ENCODE results near the gene SHISA7.
"Not testable (repeated sequence)": the region's sequence is repeated elsewhere in the genome, so short reads cannot be mapped to it uniquely, and the experiment has no call there.

The SHISA7 gene

DNA sequence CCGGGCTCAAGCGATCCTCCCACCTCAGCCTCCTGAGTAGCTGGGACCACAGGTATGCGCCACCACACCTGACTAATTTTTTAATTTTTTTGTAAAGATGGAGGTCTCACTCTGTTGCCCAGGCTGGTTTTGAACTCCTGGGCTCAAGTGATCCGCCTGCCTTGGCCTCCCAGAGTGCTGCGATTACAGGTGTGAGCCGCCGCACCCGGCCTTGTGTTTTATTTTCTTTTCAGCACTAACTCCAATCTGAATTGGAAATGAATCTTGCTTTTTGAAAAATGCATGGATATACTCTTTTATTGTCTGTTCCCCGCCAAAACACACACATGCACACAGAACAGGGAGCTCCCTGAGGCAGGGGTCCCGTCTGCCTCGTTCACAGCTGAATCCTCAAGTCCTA, 19.6 kb upstream of the SHISA7 start:
- DNase-seq, result no peak

- peak; percentile 22 for DNase-seq
Observed at GRCh38 chr19:55461974-55462626, 19.0 kb upstream of the SHISA7 start.

DNA sequence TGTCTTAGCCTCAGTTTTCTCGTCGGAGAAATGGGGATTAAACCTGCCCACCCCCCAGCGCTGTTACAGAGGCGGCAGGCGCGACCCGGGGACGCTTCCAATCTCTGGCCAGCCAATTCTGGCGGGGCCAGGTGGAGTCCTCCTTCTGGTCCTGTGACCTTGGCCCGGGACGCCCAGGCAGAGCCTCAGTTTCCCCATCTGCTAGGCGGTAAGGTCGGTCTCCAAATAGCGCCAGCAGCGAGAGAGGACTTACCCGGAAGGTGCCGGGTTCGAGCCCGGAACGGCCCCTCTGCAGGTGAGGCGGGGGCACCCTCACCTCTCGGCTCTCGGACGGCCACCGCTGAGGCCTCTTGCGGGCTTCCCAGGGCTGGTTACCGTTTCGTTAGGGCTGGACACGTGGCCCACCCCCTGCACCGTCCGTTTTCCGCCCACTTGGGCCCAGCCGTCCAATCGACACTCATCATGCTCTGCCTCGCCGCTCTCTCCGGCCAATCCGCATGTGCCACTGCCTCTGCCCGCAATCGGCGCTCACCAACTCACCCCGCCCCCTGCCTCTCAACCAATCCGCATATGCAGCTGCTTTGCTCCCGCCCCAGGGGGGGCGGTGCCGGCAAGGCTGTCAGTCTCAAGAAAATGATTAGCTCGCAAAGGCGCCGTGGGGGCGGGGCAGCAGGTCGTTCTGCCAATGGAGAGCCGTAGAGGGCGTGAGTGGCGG, 18.3 kb upstream of the SHISA7 start, which contains the start of gene ISOC2:
Gene ISOC2 (minus strand): TSS at position 384 of the 715 bp plus-strand sequence. CDS start 5,156 bp downstream, outside the sequence.
- peak; percentile 97 for DNase-seq

- peak; percentile 65 for DNase-seq
Observed at GRCh38 chr19:55460670-55461258, 17.7 kb upstream of the SHISA7 start.

DNA sequence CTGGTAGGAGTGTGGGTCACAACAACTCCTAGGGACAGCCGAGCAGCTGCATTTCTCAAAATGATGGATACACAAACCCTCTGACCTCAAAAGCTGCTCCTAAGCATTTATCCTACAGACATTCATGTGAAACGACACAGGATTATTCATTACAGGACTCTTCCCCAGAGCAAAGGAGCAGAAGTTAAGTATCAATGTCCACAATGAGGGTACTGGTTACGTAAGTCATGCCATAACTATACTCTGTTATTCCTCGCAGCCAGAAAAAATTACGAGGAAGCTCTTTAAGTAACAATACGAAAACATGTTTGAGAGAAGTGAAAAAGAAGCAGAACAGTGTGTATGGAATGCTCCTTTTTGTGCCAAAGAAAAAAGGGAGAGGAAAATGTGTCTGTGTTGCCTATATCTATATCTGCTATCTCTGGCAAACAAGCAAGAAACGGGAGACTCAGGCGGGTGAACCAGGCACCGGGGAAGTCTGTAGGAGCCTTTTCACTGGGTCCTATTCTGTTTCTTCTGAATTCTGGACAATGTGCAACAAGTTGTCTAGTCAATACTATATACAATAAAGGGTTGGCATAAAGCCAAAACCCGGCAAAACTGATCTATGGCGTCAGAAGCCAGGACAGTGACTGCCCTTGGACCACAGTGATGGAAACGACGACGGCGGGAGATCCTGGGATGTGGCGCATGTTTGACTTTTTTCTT, 17.0 kb upstream of the SHISA7 start:
- peak; percentile 13 for DNase-seq

DNA sequence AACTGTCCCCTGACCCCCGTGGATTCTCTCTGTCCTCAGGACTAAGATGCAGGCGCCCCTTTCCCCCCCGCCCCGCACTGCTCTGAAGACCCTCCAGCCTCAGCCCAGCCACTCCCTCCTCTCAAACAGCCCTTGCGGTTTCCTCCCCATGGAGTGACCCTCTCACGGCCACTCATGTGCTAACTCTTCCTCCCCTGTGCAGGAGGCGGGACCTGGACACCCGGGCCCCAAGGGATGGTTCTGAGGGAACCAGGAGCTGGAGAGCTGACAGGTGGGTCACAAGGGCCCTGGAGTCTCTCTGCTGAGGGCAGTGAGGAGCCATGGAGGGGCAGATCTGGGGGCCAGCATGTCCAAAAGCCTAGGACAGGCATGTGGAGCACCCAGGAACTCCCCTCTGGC, 16.4 kb upstream of the SHISA7 start:
- DNase-seq, result no peak

GRCh38 chr19:55457683-55458457, 14.8 kb upstream of the SHISA7 start:
- DNase-seq, result no peak

DNA sequence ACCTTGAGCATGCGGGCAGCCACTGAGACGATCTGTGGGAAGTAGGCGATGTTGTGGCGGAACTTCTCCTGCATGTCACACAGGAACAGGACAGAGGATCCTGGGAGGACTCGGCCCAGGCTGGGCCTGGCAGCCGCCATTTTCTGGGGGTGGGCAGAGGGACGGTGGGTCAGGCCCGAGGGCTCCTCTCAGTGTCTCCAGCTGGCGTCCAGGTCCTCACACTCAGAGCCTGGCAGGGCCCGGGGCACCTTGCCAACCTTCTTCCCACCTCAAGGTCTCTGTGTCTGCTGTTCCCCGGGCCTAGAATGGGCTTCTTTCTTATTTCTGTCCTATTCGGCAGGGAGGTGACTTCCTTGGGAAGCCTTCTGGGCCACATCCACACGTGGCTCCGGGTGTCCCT, 13.2 kb upstream of the SHISA7 start:
- DNase-seq, result no peak

DNA sequence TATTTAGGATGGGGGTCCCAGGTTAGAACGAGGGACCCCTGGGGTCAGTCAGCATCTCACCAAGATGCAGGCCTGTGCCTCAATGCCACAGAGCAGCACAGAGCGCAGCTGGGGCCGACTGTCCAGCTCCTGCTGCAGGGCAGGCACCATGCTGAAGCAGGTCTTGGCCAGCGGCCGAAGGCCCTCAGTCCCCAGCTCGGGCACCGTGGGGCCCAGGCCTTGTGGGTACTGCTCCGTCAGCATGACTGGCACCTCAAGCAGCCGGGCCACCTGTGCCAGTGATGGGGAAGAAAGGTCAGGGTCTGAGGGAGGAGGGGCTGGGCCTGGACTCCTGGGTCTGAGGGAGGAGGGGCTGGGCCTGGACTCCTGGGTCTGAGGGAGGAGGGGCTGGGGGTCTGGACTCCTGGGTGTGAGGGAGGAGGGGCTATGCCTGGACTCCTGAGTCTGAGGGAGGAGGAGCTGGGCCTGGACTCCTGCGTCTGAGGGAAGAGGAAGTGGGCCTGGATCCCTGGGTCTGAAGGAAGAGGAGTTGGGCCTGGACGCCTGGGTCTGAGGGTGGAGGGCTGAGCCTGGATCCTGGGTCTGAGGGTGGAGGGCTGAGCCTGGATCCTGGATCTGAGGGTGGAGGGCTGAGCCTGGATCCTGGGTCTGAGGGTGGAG, 12.6 kb upstream of the SHISA7 start:
- no peak for DNase-seq

- DNase-seq, result peak; percentile 15
Observed at GRCh38 chr19:55454787-55455243, 11.7 kb upstream of the SHISA7 start.

DNA sequence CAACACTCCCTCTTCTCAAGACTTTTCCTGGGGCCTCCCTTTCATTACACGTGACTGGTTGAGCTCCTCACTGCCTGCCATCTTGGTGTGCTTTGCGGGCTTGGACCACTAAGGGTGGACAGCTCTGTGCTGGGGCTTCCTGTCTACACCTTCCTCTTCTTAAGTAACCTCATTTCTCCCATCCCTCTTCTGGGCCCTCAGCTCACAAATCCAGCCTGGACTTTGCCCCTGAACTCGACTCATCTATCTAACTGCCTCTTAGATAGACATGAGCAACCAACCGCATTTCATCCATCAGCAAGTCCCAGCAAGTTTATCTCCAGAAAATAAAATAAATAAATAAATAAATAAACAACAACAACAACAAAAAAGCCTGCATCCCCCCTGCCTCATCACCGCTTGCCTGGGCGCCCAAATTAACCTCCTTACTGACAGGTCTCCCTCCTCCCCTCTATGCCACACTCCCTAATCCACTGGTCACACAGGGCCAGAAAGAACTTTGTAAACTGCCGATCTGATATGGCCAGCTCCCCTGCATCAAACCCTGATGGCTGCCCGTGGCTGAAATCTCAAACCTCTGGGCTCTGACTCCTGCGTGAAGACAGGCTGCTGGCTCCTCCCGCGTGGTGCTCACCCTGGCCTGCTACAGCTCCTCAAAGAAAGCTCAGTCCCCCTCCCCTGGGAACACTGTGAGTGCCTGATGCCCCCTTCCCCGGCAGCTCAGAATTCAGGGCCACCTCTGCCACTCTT, 10.6 kb upstream of the SHISA7 start:
- no peak for DNase-seq

GRCh38 chr19:55452749-55453346, 9.7 kb upstream of the SHISA7 start:
- no peak for DNase-seq

DNA sequence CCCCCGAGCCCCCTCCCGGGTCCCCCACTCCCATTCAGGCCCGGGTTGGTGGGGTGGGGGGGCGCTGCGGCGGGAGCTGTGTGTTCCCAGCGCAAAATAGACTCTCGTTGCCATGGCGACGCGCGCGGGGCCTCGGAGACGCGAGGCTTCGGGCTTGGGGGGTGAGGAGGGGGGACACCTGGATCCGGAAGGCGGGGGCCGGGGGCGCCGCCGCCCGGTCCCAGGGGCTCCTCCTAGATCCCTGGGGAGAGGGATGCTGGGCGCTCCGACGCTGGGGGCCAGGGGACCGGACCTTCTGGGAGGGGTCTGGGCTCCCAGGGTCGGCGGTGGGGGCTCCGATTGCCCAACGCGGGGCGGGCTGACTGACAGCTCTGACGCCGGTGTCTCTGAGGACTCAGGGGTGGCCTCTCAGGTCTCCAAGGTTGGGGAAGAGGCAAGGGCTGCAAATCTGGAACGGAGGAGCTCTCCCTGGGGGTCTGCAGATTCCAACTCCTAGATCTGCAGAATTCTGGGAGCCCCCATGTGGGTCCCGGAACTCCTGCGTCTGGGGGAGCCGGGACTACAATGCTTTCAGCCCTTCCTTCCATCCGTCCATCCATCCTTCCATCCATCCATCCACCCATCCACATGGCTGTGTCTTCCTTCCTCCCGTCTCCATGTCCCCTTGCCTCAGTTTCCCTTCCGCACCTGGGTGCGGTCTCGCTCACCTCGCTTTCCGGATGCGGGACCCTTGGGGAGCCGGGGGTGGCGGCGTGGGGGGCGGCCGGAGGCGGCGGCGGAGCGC, 9.1 kb upstream of the SHISA7 start:
- no peak for DNase-seq

- DNase-seq, result no peak
Observed at GRCh38 chr19:55451163-55451964, 8.3 kb upstream of the SHISA7 start.

DNA sequence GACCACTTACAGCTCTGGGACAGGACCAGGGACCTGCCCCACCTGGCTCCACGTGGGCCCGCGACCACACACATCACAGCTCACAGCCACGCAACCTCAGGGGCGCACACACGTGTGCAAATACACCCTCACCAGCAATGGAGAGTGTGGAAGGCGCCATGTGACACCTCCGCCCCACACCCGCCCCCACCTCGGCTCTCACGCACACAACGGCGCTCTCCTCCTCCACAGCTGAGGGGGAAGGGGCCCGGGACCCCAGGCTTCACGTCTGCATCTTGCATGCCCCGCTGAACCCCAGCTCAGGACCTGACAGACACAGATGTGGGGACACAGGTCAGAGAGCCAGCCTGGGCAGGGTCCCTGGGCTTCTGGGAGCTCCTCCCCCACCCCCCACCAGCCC, 6.4 kb upstream of the SHISA7 start:
- DNase-seq, result no peak

DNA sequence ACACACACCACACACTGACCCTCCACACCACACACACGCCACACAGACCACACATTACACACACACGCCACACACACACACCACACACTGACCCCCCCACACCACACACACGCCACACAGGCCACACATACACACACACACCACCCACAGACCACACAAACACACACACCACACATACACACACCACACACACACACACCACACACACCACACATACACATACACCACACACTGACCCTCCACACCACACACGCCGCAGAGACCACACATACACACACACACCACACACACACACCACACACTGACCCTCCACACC, 5.0 kb upstream of the SHISA7 start:
- DNase-seq, result not testable (repeated sequence)

DNA sequence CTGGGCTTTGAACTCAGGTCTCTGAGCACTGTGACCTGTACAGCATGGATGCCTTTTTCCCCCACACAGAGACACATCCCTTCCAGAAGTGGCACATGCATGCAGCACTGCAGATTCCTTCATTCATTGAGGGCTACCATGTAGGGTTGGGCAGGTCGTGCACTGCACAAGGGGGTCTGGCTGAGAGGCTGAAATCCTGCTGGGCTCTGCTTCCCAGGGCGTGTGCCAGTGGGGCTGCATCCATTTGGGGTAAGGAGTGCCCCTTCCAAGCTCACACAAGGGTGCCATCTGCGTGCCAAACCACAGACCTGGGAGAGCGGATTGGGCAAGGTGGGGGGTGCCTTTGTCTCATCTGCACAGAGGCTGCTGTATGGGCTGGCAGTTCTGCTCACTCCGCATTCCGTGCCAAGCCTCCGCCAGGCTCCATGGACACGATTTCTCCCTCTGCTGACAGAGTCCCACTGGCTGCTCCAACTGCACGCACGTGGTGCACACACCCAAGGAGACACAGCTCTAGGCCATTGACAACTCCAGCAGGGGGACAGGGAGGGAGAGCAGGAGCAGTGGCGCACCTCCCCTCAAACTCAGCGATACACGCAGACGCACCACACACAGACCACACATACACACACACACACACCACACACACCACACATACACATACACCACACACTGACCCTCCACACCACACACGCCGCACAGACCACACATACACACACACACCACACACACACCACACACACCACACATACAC, 4.5 kb upstream of the SHISA7 start:
- DNase-seq, result peak; percentile 20

DNA sequence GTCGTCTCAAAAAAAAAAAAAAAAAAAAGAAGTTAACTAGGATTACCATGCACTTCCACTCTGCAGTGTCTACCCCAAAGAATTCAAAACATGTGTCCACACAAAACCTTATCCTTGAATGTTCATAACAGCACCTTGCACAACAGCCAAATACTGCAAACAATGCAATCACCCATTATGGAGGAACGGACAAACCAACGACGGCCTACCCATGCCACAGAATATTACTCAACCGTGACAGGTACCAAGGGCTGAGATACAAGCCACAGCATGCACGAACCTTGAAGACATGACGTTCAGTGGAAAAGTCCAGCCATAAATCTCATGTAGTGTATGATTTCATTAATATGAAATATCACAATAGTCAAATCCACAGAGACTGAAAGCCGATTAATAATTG, 3.0 kb upstream of the SHISA7 start:
- no peak for DNase-seq

DNA sequence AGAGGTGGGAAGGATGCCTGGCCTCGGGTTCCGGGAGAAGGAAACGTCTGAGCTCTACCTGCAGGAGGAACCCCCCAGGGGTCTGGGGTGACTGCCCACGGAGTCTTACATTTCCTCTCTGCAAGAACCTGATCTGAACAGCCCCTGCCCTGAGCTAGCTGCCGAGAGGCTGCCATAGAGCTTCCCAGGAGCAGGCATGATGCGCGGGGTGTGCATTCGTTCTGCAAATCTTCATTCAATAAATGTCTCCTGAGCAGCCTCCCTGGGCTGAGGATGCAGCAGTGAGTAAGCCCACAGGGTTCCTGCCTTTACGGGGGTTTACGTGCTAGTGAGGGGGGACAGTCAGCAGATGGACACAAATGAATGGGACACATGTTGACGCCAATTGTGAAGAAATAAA, 1.5 kb upstream of the SHISA7 start:
- no peak for DNase-seq

Measured in NCI-H510A treated with DMSO at 0.1 percent for 48 hours (cell line).